T-cell (primary cell): ENCODE measurements around the gene ASB2. TPM values are rescaled to one million over a fixed set of nuclear protein-coding genes. Genes with fewer than 3 reads are reported as not detected.

Experiments
- ATAC-seq, 4 experiments: fragments of 200-7000 bp in 3 of 4; fragments of 150-1000 bp in 1 of 4; cut with Tn5 transposase; replicated peaks in 1 of 4; 1 replicate in 3 of 4; 2 replicates in 1 of 4; pipeline ENCODE4 v1.10.0; 2021; ENCODE audit warnings: moderate library complexity in 3 of 4, mild to moderate bottlenecking in 2 of 4, moderate number of reproducible peaks in 1 of 4
- CTCF ChIA-PET, 2 donors: fragments of 300-600 bp; sonication (Branson Sonifier 250); formaldehyde crosslinking; loops; one replicate each; lab custom pipeline; 2022; ENCODE audit warnings: antibody characterized with exemption in 2 of 2; lab: Charles Lee
- POLR2A ChIA-PET, 2 donors: fragments of 300-600 bp; sonication (Branson Sonifier 250); formaldehyde crosslinking; loops; one replicate each; lab custom pipeline; 2022; ENCODE audit warnings: antibody characterized with exemption in 2 of 2; lab: Charles Lee
- DNase-seq, 35 experiments: peaks; one replicate each; pipeline versions ENCODE4 v3.0.0 to v3.0.0-alpha.2; 2013 to 2023
- H3K27ac ChIP-seq: one replicate; pipeline ENCODE4 v1.5.1; 2013; ENCODE audit warnings: low read length
- H3K27me3 ChIP-seq, 2 experiments: replicated peaks in 1 of 2; 1 replicate in 1 of 2; 2 replicates in 1 of 2; pipeline versions ENCODE4 v1.6.1 to v1.7.0; 2013; ENCODE audit warnings: low read length in 1 of 2, mixed read lengths in 1 of 2; ENCODE audit not compliant: control insufficient read depth in 2 of 2, insufficient read depth in 2 of 2; ENCODE audit errors: extremely low read depth in 1 of 2
- H3K36me3 ChIP-seq, 2 donors: 1 replicate in 1 of 2; 2 replicates in 1 of 2; pipeline versions ENCODE4 v1.6.1 to v1.7.0; 2013; ENCODE audit warnings: low read length in 1 of 2; ENCODE audit not compliant: control insufficient read depth in 2 of 2, insufficient read depth in 1 of 2; ENCODE audit errors: extremely low read depth in 1 of 2
- H3K4me1 ChIP-seq, 2 experiments: 1 replicate in 1 of 2; 2 replicates in 1 of 2; pipeline versions ENCODE4 v1.6.1 to v1.7.0; 2013; ENCODE audit warnings: low read length in 2 of 2, mixed read lengths in 1 of 2; ENCODE audit not compliant: insufficient read depth in 2 of 2, control insufficient read depth in 1 of 2; ENCODE audit errors: extremely low read depth in 1 of 2
- H3K4me3 ChIP-seq, 2 donors: 1 replicate in 1 of 2; 2 replicates in 1 of 2; pipeline versions ENCODE4 v1.5.1 to v1.7.0; 2013; ENCODE audit warnings: mild to moderate bottlenecking in 2 of 2, low read length in 1 of 2, moderate library complexity in 1 of 2; ENCODE audit not compliant: control insufficient read depth in 1 of 2; ENCODE audit errors: extremely low read depth in 1 of 2
- H3K9me3 ChIP-seq: 2 replicates; pipeline ENCODE4 v1.7.0; 2013
- H3K27ac Mint-ChIP-seq, 2 donors: one replicate each; pipeline ENCODE4 v1.8.0; 2020 to 2021; ENCODE audit warnings: mild to moderate bottlenecking in 2 of 2, mixed read lengths in 2 of 2
- H3K27me3 Mint-ChIP-seq, 2 donors: one replicate each; pipeline ENCODE4 v1.8.0; 2021 to 2022; ENCODE audit warnings: mixed read lengths in 2 of 2
- H3K36me3 Mint-ChIP-seq: one replicate; pipeline ENCODE4 v1.8.0; 2021; ENCODE audit warnings: mixed read lengths
- H3K4me1 Mint-ChIP-seq, 3 donors: one replicate each; pipeline ENCODE4 v1.8.0; 2020 to 2022; ENCODE audit warnings: mixed read lengths in 3 of 3, mild to moderate bottlenecking in 1 of 3
- H3K4me3 Mint-ChIP-seq, 3 donors: one replicate each; pipeline ENCODE4 v1.8.0; 2020 to 2022; ENCODE audit warnings: mild to moderate bottlenecking in 3 of 3, mixed read lengths in 3 of 3, moderate library complexity in 3 of 3
- H3K9me3 Mint-ChIP-seq, 3 donors: one replicate each; pipeline ENCODE4 v1.8.0; 2020 to 2022; ENCODE audit warnings: mixed read lengths in 3 of 3
- WGBS: methylation state at CpG from one replicate; pipeline ENCODE4 v1.1.5; 2013; ENCODE audit warnings: missing lambda C conversion rate; ENCODE audit not compliant: insufficient coverage; 5-methylcytosine and 5-hydroxymethylcytosine counted together
- total RNA-seq, 35 experiments: library from RNA in 6 of 35; stranded (reverse) in 6 of 35; fragments of 120-200 nt in 1 of 35; gene quantifications; one replicate each; pipeline versions ENCODE4 v1.2.1 to v1.2.4 and lab custom pipeline; 2013 to 2026

Gene ASB2
- total RNA-seq, 5 donors from 2014 or later (not counting 1 experiment from before 2014, with no cell fraction given), result 2.7 to 5.4 (median 3.3) TPM

DNA sequence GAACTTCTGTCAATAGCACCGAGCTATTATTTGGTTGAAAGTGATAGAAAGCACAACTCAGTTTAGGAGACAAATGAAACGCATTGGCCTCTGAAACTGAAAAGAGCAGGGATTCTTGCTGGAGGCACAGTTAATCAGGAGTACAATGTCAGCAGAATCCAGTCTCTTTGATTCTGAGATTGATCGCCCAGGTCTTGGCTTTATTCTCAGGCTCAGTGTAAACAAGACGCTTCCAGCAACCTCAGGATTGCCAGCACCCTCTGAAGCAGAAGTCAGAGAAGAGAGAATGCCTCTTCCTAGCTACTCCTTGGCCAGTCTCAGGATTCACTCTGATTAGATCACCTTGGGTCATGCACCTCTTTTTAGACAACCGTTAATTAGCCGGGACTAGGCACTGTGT lies 38.0 kb upstream of the ASB2 start:
- ATAC-seq (no peak), DNase-seq (no peak)
- H3K9me3 Mint-ChIP-seq, result no peaks in the 10 kb centered on the region
- peaks cover 4 to 28% of the 10 kb centered on the region in 2 experiments for H3K4me1 ChIP-seq
- CTCF ChIA-PET, result interaction anchor here in 1 of 2 donors (0.7 to 1.1 kb wide), 2 partner anchors 74 to 1399 kb away, joined by 3 to 4 read pairs; no protein-coding TSS in a partner anchor
- H3K36me3 ChIP-seq, result no peaks in the 10 kb centered on the region
- H3K4me3 Mint-ChIP-seq, result no peak overlapping the region
- peaks cover 3 to 5% of the 10 kb centered on the region in 2 donors for H3K27me3 Mint-ChIP-seq
- H3K27ac ChIP-seq, result no peak overlapping the region
- 93% methylated on average over 5 of the region's 6 CpGs for WGBS
- no peak overlapping the region for H3K4me3 ChIP-seq
- H3K9me3 ChIP-seq, result no peaks in the 10 kb centered on the region
- H3K27ac Mint-ChIP-seq, result no peak overlapping the region
- POLR2A ChIA-PET, result no interaction called here
- peaks cover 0 to 29% of the 10 kb centered on the region in 2 experiments for H3K27me3 ChIP-seq
- H3K36me3 Mint-ChIP-seq, result no peaks in the 10 kb centered on the region
- H3K4me1 Mint-ChIP-seq, result peaks cover 26 to 34% (median 33%) of the 10 kb centered on the region in 3 donors

DNA sequence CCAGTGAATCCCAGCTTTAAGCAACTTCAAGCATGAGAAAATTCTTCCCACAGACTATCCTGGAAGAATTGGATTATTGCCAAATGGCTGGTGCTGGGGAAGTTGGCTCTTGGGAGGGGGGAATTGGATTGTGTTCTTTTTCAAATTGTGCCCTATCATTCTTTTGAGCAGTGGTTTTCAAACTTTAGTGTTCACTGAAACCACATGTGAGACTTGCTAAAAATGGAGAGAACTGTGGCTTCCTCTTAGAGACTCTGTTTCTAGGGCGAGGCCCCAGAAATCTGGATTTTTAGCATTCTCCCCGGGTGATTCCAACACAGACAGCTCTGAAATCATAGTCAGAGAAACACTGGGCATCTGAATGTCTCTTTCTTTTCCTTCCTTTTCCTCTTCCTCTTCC lies 35.4 kb upstream of the ASB2 start:
- no peaks in the 10 kb centered on the region for H3K36me3 Mint-ChIP-seq
- H3K4me1 ChIP-seq, result peaks cover 4 to 43% of the 10 kb centered on the region in 2 experiments
- peak overlapping the region; percentile 63 to 72 for H3K27ac Mint-ChIP-seq
- POLR2A ChIA-PET, result no interaction called here
- no peaks in the 10 kb centered on the region for H3K9me3 Mint-ChIP-seq
- no peaks in the 10 kb centered on the region for H3K9me3 ChIP-seq
- H3K4me3 ChIP-seq, result no peak overlapping the region
- H3K27me3 ChIP-seq, result peaks cover 0 to 43% of the 10 kb centered on the region in 2 experiments
- H3K27ac ChIP-seq, result no peak overlapping the region
- no peaks in the 10 kb centered on the region for H3K36me3 ChIP-seq
- DNase-seq (peak in 18 of 35 experiments; percentile 2 to 68 (median 19)), ATAC-seq (peak; percentile 60 to 93 (median 78))
- peaks cover 0 to 6% of the 10 kb centered on the region in 2 donors for H3K27me3 Mint-ChIP-seq
- peaks cover 44 to 54% (median 44%) of the 10 kb centered on the region in 3 donors for H3K4me1 Mint-ChIP-seq
- H3K4me3 Mint-ChIP-seq, result peak overlapping the region in 1 of 3 donors; percentile 62
- CTCF ChIA-PET, result interaction anchor here in 1 of 2 donors (0.6 to 1.8 kb wide), 4 partner anchors 24 to 120 kb away, joined by 3 to 10 read pairs (median 3); no protein-coding TSS in a partner anchor
- no CpG with 5 or more reads among the region's 2 CpGs for WGBS

GRCh38 chr14:94010625-94011024 lies 34.3 kb upstream of the ASB2 start:
- whole genome bisulfite sequencing, result 75% methylated on average over 5 of the region's 6 CpGs
- H3K4me3 ChIP-seq, result no peak overlapping the region

DNA sequence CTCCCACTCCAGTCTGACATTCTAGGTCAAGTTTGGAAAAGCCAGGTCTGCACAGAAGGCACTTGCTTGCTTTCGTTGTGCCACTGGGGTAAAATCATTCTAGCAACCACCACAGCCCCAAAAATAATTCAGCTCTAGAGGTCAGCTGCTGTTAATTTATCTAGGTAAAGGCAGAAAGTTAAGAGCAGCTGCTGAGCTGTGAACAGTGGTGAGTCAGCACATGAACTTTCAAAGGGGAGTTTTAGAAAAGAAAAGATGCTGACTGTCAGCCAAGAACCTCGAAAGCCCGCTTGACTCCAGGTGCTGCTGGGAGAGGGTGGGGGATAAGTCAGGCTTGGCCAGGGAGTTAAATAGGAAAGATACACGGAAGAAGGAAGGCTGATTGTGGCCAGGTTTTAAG lies 33.4 kb upstream of the ASB2 start:
- Histone ChIP-seq H3K27ac (no peak overlapping the region), H3K27me3 (peaks cover 0 to 34% of the 10 kb centered on the region in 2 experiments), H3K4me3 (no peak overlapping the region), H3K9me3 (no peaks in the 10 kb centered on the region), H3K4me1 (peaks cover 4 to 43% of the 10 kb centered on the region in 2 experiments), H3K36me3 (no peaks in the 10 kb centered on the region)
- DNase-seq (no peak), ATAC-seq (no peak)
- ChIA-PET POLR2A (no interaction called here), CTCF (interaction anchor here in 1 of 2 donors (0.7 kb wide), 1 partner anchor 128 kb away, joined by 3 read pairs; no protein-coding TSS in a partner anchor)
- peaks cover 44 to 54% (median 44%) of the 10 kb centered on the region in 3 donors for H3K4me1 Mint-ChIP-seq
- WGBS, result 45% methylated on average over 3 of the region's 4 CpGs
- H3K27ac Mint-ChIP-seq, result peak overlapping the region in 1 of 2 donors; percentile 9
- peak overlapping the region in 1 of 3 donors; percentile 7 for H3K4me3 Mint-ChIP-seq
- no peaks in the 10 kb centered on the region for H3K9me3 Mint-ChIP-seq
- no peaks in the 10 kb centered on the region for H3K36me3 Mint-ChIP-seq
- peaks cover 0 to 6% of the 10 kb centered on the region in 2 donors for H3K27me3 Mint-ChIP-seq

More at GRCh38 chr14:94010625-94011024, 34.3 kb upstream of the ASB2 start:
- H3K36me3 Mint-ChIP-seq, result no peaks in the 10 kb centered on the region
- no peaks in the 10 kb centered on the region for H3K9me3 Mint-ChIP-seq
- no peak for DNase-seq
- no peak for ATAC-seq
- POLR2A ChIA-PET, result no interaction called here
- no peak overlapping the region for H3K4me3 Mint-ChIP-seq
- H3K36me3 ChIP-seq, result no peaks in the 10 kb centered on the region
- H3K27ac ChIP-seq, result no peak overlapping the region
- peaks cover 4 to 43% of the 10 kb centered on the region in 2 experiments for H3K4me1 ChIP-seq
- H3K27ac Mint-ChIP-seq, result no peak overlapping the region
- H3K9me3 ChIP-seq, result no peaks in the 10 kb centered on the region
- CTCF ChIA-PET, result no interaction called here
- peaks cover 44 to 54% (median 44%) of the 10 kb centered on the region in 3 donors for H3K4me1 Mint-ChIP-seq
- peaks cover 0 to 6% of the 10 kb centered on the region in 2 donors for H3K27me3 Mint-ChIP-seq
- H3K27me3 ChIP-seq, result peaks cover 0 to 35% of the 10 kb centered on the region in 2 experiments

DNA sequence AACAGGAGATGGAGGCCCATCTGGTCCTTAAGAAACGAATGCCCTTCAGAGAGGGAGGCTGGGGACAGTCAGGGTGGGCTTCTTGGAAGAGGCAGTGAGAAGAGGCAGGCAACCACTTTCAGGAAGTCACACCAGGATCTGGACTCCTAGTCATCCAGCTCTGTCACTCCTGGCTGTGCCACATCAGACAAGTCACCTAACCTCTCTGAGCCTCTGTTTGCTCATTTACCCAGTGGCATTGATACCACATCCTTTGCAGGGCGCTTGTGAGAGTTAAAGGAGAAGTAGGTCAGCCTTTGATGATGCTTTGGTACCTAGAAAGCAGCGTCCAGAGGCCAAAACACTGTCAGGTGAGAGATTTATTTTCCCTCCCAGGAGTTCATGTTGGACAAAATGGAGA lies 31.9 kb upstream of the ASB2 start:
- Mint-ChIP-seq H3K27ac (peak overlapping the region in 1 of 2 donors; percentile 34), H3K9me3 (no peaks in the 10 kb centered on the region), H3K4me1 (peaks cover 44 to 53% (median 44%) of the 10 kb centered on the region in 3 donors), H3K36me3 (no peaks in the 10 kb centered on the region), H3K4me3 (no peak overlapping the region), H3K27me3 (peaks cover 4 to 9% of the 10 kb centered on the region in 2 donors)
- H3K27me3 ChIP-seq, result peaks cover 0 to 34% of the 10 kb centered on the region in 2 experiments
- ChIA-PET CTCF (no interaction called here), POLR2A (no interaction called here)
- 0% methylated on average over 2 of the region's 3 CpGs for WGBS
- H3K4me3 ChIP-seq, result no peak overlapping the region
- H3K9me3 ChIP-seq, result no peaks in the 10 kb centered on the region
- DNase-seq, result no peak
- peaks cover 4 to 43% of the 10 kb centered on the region in 2 experiments for H3K4me1 ChIP-seq
- no peak for ATAC-seq
- H3K27ac ChIP-seq, result no peak overlapping the region
- no peaks in the 10 kb centered on the region for H3K36me3 ChIP-seq

DNA sequence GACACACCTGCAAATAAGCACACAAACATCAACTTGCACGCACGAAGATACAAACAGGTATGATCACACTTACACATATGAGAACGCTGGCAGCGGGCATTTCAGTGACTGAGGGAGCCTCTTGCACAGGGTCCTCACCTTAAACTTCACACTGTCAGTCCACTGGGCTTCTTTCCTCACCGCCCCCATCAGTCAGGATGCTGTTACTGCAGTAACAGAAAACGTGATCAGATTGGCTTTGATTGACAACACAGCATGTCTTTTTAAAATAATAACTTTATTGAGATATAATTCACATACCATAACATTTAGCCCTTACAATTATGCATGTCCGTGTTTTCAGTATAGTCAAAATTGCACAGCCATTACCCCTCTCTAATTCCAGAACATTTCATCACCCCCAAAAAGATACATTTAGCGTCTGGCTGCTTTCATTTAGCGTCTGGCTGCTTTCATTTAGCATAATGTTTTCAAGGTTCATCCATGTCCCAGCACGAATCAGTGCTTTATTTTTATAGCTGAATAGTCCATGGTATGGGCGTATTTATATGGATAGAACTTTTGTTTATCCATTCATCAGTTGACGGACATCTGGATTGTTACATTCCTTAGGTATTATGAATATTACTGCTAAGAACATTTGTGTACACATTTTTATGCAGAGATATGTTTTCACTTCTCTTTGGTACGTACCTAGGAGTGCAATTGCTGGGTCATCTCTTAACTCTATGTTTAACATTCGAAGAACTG lies 29.1 kb upstream of the ASB2 start:
- Mint-ChIP-seq H3K27me3 (peaks cover 7 to 11% of the 10 kb centered on the region in 2 donors), H3K4me3 (no peak overlapping the region), H3K4me1 (peaks cover 32 to 39% (median 34%) of the 10 kb centered on the region in 3 donors), H3K27ac (no peak overlapping the region), H3K9me3 (no peaks in the 10 kb centered on the region), H3K36me3 (no peaks in the 10 kb centered on the region)
- ATAC-seq (peak in 1 of 4 experiments; percentile 49), DNase-seq (peak in 4 of 35 experiments; percentile 7 to 44 (median 16))
- no peaks in the 10 kb centered on the region for H3K9me3 ChIP-seq
- H3K4me1 ChIP-seq, result peaks cover 0 to 33% of the 10 kb centered on the region in 2 experiments
- 46% methylated on average over 4 of the region's 14 CpGs for WGBS
- no peak overlapping the region for H3K4me3 ChIP-seq
- H3K27me3 ChIP-seq, result peaks cover 0 to 37% of the 10 kb centered on the region in 2 experiments
- ChIA-PET CTCF (interaction anchor here (0.9 to 1.9 kb wide), 5 partner anchors 63 to 70 kb away, joined by 3 to 10 read pairs (median 5); no protein-coding TSS in a partner anchor), POLR2A (no interaction called here)
- H3K36me3 ChIP-seq, result no peaks in the 10 kb centered on the region
- H3K27ac ChIP-seq, result no peak overlapping the region
